WTC11 (cell line): ENCODE measurements around the gene ZNF786. TPM values are rescaled to one million over a fixed set of nuclear protein-coding genes. Genes with fewer than 3 reads are reported as not detected.

Source experiments
- ATAC-seq: fragments of 200-7000 bp; cut with Tn5 transposase; 2 replicates; pipeline ENCODE4 v1.10.0; 2021; ENCODE audit warnings: mild to moderate bottlenecking, moderate library complexity
- CTCF ChIA-PET: fragments of 300-600 bp; sonication (Branson Sonifier 250); formaldehyde crosslinking; loops from one replicate; lab custom pipeline; 2021; ENCODE audit warnings: antibody characterized with exemption; lab: Charles Lee
- POLR2A ChIA-PET: fragments of 350-600 bp; sonication (Branson Sonifier 250); formaldehyde crosslinking; loops from one replicate; lab custom pipeline; 2021; ENCODE audit warnings: antibody characterized with exemption; lab: Charles Lee
- DNase-seq: peaks from one replicate; pipeline ENCODE4 v3.0.0; 2021; ENCODE audit warnings: low spot score
- H3K27ac Mint-ChIP-seq: 2 replicates; pipeline ENCODE4 v1.8.0; 2021; ENCODE audit warnings: mixed read lengths
- H3K27me3 Mint-ChIP-seq: 2 replicates; pipeline ENCODE4 v1.8.0; 2021; ENCODE audit warnings: low read depth, mild to moderate bottlenecking, moderate library complexity, mixed read lengths
- H3K36me3 Mint-ChIP-seq: 2 replicates; pipeline ENCODE4 v1.8.0; 2021; ENCODE audit warnings: mixed read lengths
- H3K4me1 Mint-ChIP-seq: 2 replicates; pipeline ENCODE4 v1.8.0; 2022; ENCODE audit warnings: mixed read lengths
- H3K4me3 Mint-ChIP-seq: 2 replicates; pipeline ENCODE4 v1.8.0; 2021; ENCODE audit warnings: mild to moderate bottlenecking, moderate library complexity, mixed read lengths
- H3K9me3 Mint-ChIP-seq: 2 replicates; pipeline ENCODE4 v1.8.0; 2021; ENCODE audit warnings: mixed read lengths
- ATF2 ChIP-seq: sonication (generic); formaldehyde crosslinking; IDR thresholded peaks from 2 replicates; pipeline ENCODE4 v1.8.1; 2022; ENCODE audit warnings: low read depth, missing genetic modification reagents, borderline replicate concordance
- CREM ChIP-seq: sonication (generic); formaldehyde crosslinking; IDR thresholded peaks from 2 replicates; pipeline ENCODE4 v1.8.1; 2022; ENCODE audit warnings: mild to moderate bottlenecking, missing genetic modification reagents, moderate library complexity
- ELF4 ChIP-seq: sonication (generic); formaldehyde crosslinking; IDR thresholded peaks from 2 replicates; pipeline ENCODE4 v1.8.1; 2022; ENCODE audit warnings: low read depth, mild to moderate bottlenecking, moderate library complexity, missing genetic modification reagents
- GABPB1 ChIP-seq: sonication (generic); formaldehyde crosslinking; IDR thresholded peaks from 2 replicates; pipeline ENCODE4 v1.8.1; 2023; ENCODE audit warnings: mild to moderate bottlenecking, missing genetic modification reagents
- NFYB ChIP-seq: sonication (generic); formaldehyde crosslinking; conservative IDR thresholded peaks from 2 replicates; pipeline ENCODE4 v1.8.0; 2022; ENCODE audit warnings: low read depth, missing genetic modification reagents
- NR1H2 ChIP-seq: sonication (generic); formaldehyde crosslinking; IDR thresholded peaks from 2 replicates; pipeline ENCODE4 v1.9.0; 2021; ENCODE audit warnings: mild to moderate bottlenecking, moderate library complexity, missing genetic modification reagents
- OVOL2 ChIP-seq: fragments of 250-450 bp; sonication (Bioruptor Pico); IDR thresholded peaks from 2 replicates; pipeline ENCODE4 v1.9.0; 2021; ENCODE audit warnings: mild to moderate bottlenecking, borderline replicate concordance
- PRRX2 ChIP-seq: fragments of 250-450 bp; sonication (Bioruptor Pico); IDR thresholded peaks from 2 replicates; pipeline ENCODE4 v1.8.0; 2021; ENCODE audit warnings: mild to moderate bottlenecking
- SOX15 ChIP-seq: fragments of 250-450 bp; sonication (Bioruptor Pico); IDR thresholded peaks from 2 replicates; pipeline ENCODE4 v1.9.0; 2021; ENCODE audit warnings: mild to moderate bottlenecking
- STAT6 ChIP-seq: sonication (generic); formaldehyde crosslinking; conservative IDR thresholded peaks from 2 replicates; pipeline ENCODE4 v1.8.1; 2023; ENCODE audit warnings: mild to moderate bottlenecking, low read depth, missing genetic modification reagents, moderate library complexity
- ZNF138 ChIP-seq: sonication (generic); formaldehyde crosslinking; conservative IDR thresholded peaks from 2 replicates; pipeline ENCODE4 v1.8.1; 2022; ENCODE audit warnings: mild to moderate bottlenecking, moderate library complexity, missing genetic modification reagents
- ZNF232 ChIP-seq: sonication (generic); formaldehyde crosslinking; IDR thresholded peaks from 2 replicates; pipeline ENCODE4 v1.8.0; 2022; ENCODE audit warnings: mild to moderate bottlenecking, missing genetic modification reagents
- ZNF396 ChIP-seq: fragments of 250-450 bp; sonication (Bioruptor Pico); IDR thresholded peaks from 2 replicates; pipeline ENCODE4 v1.8.0; 2021; ENCODE audit warnings: mild to moderate bottlenecking, moderate library complexity, borderline replicate concordance
- ZNF423 ChIP-seq: fragments of 250-450 bp; sonication (Bioruptor Pico); IDR thresholded peaks from 2 replicates; pipeline ENCODE4 v2.1.2; 2022; ENCODE audit warnings: mild to moderate bottlenecking, moderate library complexity
- ZNF671 ChIP-seq: fragments of 250-450 bp; sonication (Bioruptor Pico); IDR thresholded peaks from 2 replicates; pipeline ENCODE4 v1.8.0; 2021; ENCODE audit warnings: mild to moderate bottlenecking
- total RNA-seq: library from RNA; stranded (reverse); gene quantifications from 3 replicates; pipeline ENCODE4 v1.2.3, GENCODE V29; 2021
- TF ChIP-seq, protein P1 (sequence below): sonication (generic); formaldehyde crosslinking; IDR thresholded peaks from 2 replicates; pipeline ENCODE4 v1.8.0; 2023; ENCODE audit warnings: mild to moderate bottlenecking, missing genetic modification reagents
- TF ChIP-seq, protein P2 (sequence below): fragments of 250-450 bp; sonication (Bioruptor Pico); IDR thresholded peaks from 2 replicates; pipeline ENCODE4 v1.9.0; 2021; ENCODE audit warnings: mild to moderate bottlenecking
- TF ChIP-seq, protein P3 (sequence below): sonication (generic); formaldehyde crosslinking; conservative IDR thresholded peaks from 2 replicates; pipeline ENCODE4 v1.8.1; 2022; ENCODE audit warnings: mild to moderate bottlenecking, missing genetic modification reagents
- TF ChIP-seq, protein P4 (sequence below): sonication (generic); formaldehyde crosslinking; IDR thresholded peaks from 2 replicates; pipeline ENCODE4 v1.8.0; 2022; ENCODE audit warnings: mild to moderate bottlenecking, missing genetic modification reagents
- TF ChIP-seq, protein P5 (sequence below): sonication (generic); formaldehyde crosslinking; IDR thresholded peaks from 2 replicates; pipeline ENCODE4 v1.8.1; 2022; ENCODE audit warnings: mild to moderate bottlenecking, moderate library complexity, missing genetic modification reagents
- TF ChIP-seq, protein P6 (sequence below): sonication (generic); formaldehyde crosslinking; IDR thresholded peaks from 2 replicates; pipeline ENCODE4 v1.8.1; 2023; ENCODE audit warnings: mild to moderate bottlenecking, missing genetic modification reagents

Gene ZNF786
- total RNA-seq, 1 experiment from 2014 or later, result 11.4 TPM

GRCh38 chr7:149084407-149084806, 6.1 kb downstream of the ZNF786 start (continued):
- TF ChIP-seq, protein P1, sequence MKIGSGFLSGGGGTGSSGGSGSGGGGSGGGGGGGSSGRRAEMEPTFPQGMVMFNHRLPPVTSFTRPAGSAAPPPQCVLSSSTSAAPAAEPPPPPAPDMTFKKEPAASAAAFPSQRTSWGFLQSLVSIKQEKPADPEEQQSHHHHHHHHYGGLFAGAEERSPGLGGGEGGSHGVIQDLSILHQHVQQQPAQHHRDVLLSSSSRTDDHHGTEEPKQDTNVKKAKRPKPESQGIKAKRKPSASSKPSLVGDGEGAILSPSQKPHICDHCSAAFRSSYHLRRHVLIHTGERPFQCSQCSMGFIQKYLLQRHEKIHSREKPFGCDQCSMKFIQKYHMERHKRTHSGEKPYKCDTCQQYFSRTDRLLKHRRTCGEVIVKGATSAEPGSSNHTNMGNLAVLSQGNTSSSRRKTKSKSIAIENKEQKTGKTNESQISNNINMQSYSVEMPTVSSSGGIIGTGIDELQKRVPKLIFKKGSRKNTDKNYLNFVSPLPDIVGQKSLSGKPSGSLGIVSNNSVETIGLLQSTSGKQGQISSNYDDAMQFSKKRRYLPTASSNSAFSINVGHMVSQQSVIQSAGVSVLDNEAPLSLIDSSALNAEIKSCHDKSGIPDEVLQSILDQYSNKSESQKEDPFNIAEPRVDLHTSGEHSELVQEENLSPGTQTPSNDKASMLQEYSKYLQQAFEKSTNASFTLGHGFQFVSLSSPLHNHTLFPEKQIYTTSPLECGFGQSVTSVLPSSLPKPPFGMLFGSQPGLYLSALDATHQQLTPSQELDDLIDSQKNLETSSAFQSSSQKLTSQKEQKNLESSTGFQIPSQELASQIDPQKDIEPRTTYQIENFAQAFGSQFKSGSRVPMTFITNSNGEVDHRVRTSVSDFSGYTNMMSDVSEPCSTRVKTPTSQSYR (CRISPR knock-in tag), result no peak
- TF ChIP-seq ZNF671 (CRISPR knock-in tag) (no peak), PRRX2 (CRISPR knock-in tag) (no peak), ZNF423 (CRISPR knock-in tag) (no peak)

GRCh38 chr7:149081914-149082313, 8.6 kb downstream of the ZNF786 start:
- Mint-ChIP-seq H3K4me3 (no peak overlapping the region), H3K27ac (peak overlapping the region; percentile 72), H3K27me3 (no peaks in the 10 kb centered on the region), H3K9me3 (peaks cover 21% of the 10 kb centered on the region), H3K4me1 (peaks cover 7% of the 10 kb centered on the region), H3K36me3 (peaks cover 47% of the 10 kb centered on the region)
- TF ChIP-seq ATF2 (CRISPR knock-in tag) (no peak), ELF4 (CRISPR knock-in tag) (no peak), SOX15 (CRISPR knock-in tag) (no peak), NFYB (no peak)
- TF ChIP-seq, protein P2, sequence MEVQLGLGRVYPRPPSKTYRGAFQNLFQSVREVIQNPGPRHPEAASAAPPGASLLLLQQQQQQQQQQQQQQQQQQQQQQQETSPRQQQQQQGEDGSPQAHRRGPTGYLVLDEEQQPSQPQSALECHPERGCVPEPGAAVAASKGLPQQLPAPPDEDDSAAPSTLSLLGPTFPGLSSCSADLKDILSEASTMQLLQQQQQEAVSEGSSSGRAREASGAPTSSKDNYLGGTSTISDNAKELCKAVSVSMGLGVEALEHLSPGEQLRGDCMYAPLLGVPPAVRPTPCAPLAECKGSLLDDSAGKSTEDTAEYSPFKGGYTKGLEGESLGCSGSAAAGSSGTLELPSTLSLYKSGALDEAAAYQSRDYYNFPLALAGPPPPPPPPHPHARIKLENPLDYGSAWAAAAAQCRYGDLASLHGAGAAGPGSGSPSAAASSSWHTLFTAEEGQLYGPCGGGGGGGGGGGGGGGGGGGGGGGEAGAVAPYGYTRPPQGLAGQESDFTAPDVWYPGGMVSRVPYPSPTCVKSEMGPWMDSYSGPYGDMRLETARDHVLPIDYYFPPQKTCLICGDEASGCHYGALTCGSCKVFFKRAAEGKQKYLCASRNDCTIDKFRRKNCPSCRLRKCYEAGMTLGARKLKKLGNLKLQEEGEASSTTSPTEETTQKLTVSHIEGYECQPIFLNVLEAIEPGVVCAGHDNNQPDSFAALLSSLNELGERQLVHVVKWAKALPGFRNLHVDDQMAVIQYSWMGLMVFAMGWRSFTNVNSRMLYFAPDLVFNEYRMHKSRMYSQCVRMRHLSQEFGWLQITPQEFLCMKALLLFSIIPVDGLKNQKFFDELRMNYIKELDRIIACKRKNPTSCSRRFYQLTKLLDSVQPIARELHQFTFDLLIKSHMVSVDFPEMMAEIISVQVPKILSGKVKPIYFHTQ (CRISPR knock-in tag), result no peak
- CTCF ChIA-PET, result no interaction called here
- no peak for DNase-seq
- 0 out of 2 replicates have a peak, but pooled peaks have one; percentile 41 for ATAC-seq
- POLR2A ChIA-PET, result no interaction called here

DNA sequence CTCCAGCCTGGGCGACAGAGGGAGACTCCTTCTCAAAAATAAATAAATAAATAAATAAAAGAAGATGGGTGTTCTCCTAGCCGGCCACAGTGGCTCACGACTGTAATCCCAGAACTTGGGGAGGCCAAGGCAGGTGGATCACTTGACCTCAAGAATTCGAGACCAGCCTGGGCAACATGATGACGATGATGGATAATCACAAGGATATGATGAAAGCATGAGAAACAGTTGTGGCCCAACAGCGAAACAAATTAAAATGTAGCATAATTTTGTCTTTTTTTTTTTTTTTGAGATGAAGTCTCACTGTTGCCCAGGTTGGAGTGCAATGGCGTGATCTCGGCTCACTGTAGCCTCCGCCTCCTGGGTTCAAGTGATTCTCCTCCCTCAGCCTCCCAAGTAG, 12.9 kb downstream of the ZNF786 start:
- CTCF ChIA-PET, result no interaction called here
- H3K36me3 Mint-ChIP-seq, result peaks cover 34% of the 10 kb centered on the region
- POLR2A ChIA-PET, result no interaction called here
- H3K27me3 Mint-ChIP-seq, result no peaks in the 10 kb centered on the region
- H3K4me3 Mint-ChIP-seq, result no peak overlapping the region
- ATAC-seq, result no peak
- peaks cover 7% of the 10 kb centered on the region for H3K4me1 Mint-ChIP-seq
- DNase-seq, result no peak
- no peak overlapping the region for H3K27ac Mint-ChIP-seq
- no peaks in the 10 kb centered on the region for H3K9me3 Mint-ChIP-seq
- TF ChIP-seq NFYB (no peak), ZNF396 (CRISPR knock-in tag) (no peak), OVOL2 (CRISPR knock-in tag) (no peak), ZNF138 (CRISPR knock-in tag) (no peak), STAT6 (no peak), ZNF232 (CRISPR knock-in tag) (no peak), GABPB1 (CRISPR knock-in tag) (no peak), NR1H2 (no peak), CREM (no peak)
- TF ChIP-seq, protein P3, sequence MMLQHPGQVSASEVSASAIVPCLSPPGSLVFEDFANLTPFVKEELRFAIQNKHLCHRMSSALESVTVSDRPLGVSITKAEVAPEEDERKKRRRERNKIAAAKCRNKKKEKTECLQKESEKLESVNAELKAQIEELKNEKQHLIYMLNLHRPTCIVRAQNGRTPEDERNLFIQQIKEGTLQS (CRISPR knock-in tag), result no peak
- TF ChIP-seq, protein P4, sequence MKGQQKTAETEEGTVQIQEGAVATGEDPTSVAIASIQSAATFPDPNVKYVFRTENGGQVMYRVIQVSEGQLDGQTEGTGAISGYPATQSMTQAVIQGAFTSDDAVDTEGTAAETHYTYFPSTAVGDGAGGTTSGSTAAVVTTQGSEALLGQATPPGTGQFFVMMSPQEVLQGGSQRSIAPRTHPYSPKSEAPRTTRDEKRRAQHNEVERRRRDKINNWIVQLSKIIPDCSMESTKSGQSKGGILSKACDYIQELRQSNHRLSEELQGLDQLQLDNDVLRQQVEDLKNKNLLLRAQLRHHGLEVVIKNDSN, result no peak
- TF ChIP-seq, protein P5, sequence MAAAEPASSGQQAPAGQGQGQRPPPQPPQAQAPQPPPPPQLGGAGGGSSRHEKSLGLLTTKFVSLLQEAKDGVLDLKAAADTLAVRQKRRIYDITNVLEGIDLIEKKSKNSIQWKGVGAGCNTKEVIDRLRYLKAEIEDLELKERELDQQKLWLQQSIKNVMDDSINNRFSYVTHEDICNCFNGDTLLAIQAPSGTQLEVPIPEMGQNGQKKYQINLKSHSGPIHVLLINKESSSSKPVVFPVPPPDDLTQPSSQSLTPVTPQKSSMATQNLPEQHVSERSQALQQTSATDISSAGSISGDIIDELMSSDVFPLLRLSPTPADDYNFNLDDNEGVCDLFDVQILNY (CRISPR knock-in tag), result no peak
- TF ChIP-seq, protein P6, sequence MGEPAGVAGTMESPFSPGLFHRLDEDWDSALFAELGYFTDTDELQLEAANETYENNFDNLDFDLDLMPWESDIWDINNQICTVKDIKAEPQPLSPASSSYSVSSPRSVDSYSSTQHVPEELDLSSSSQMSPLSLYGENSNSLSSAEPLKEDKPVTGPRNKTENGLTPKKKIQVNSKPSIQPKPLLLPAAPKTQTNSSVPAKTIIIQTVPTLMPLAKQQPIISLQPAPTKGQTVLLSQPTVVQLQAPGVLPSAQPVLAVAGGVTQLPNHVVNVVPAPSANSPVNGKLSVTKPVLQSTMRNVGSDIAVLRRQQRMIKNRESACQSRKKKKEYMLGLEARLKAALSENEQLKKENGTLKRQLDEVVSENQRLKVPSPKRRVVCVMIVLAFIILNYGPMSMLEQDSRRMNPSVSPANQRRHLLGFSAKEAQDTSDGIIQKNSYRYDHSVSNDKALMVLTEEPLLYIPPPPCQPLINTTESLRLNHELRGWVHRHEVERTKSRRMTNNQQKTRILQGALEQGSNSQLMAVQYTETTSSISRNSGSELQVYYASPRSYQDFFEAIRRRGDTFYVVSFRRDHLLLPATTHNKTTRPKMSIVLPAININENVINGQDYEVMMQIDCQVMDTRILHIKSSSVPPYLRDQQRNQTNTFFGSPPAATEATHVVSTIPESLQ (CRISPR knock-in tag), result no peak
